ENCODE measurements around the gene GALNT13. TPM values are rescaled to one million over a fixed set of nuclear protein-coding genes. Genes with fewer than 3 reads are reported as not detected.

Gene GALNT13
- total RNA-seq, 1 donor from 2014 or later: 0.13 TPM

- Mint-ChIP-seq H3K36me3 (ENCODE audit: unreplicated experiment) (no peaks in the 10 kb centered on the region), H3K9me3 (ENCODE audit: unreplicated experiment) (no peaks in the 10 kb centered on the region), H3K27me3 (ENCODE audit: unreplicated experiment) (peaks cover 5% of the 10 kb centered on the region), H3K27ac (ENCODE audit: unreplicated experiment) (no peak overlapping the region), H3K4me3 (ENCODE audit: unreplicated experiment) (no peak overlapping the region), H3K4me1 (ENCODE audit: unreplicated experiment) (no peaks in the 10 kb centered on the region)
- TF ChIP-seq CTCF (IDR thresholded peaks at IDR 0.05): no peak
- DNase-seq (ENCODE audit: extremely low spot score, unreplicated experiment): no peak
Measured at GRCh38 chr2:154338352-154338967, 466.7 kb downstream of the GALNT13 start.

- Mint-ChIP-seq H3K27me3 (ENCODE audit: unreplicated experiment) (no peaks in the 10 kb centered on the region), H3K4me3 (ENCODE audit: unreplicated experiment) (no peak overlapping the region), H3K4me1 (ENCODE audit: unreplicated experiment) (no peaks in the 10 kb centered on the region), H3K9me3 (ENCODE audit: unreplicated experiment) (no peaks in the 10 kb centered on the region), H3K27ac (ENCODE audit: unreplicated experiment) (no peak overlapping the region), H3K36me3 (ENCODE audit: unreplicated experiment) (no peaks in the 10 kb centered on the region)
- DNase-seq (ENCODE audit: extremely low spot score, unreplicated experiment): no peak
- no peak for TF ChIP-seq CTCF (IDR thresholded peaks at IDR 0.05)
Measured at GRCh38 chr2:154343282-154343681, 471.6 kb downstream of the GALNT13 start.

- no peaks in the 10 kb centered on the region for H3K36me3 Mint-ChIP-seq (ENCODE audit: unreplicated experiment)
Measured at GRCh38 chr2:154350911-154351310, 479.2 kb downstream of the GALNT13 start.

GRCh38 chr2:154361276-154361675 lies 489.6 kb downstream of the GALNT13 start:
- TF ChIP-seq CTCF (IDR thresholded peaks at IDR 0.05): no peak
- H3K4me1 Mint-ChIP-seq (ENCODE audit: unreplicated experiment): no peaks in the 10 kb centered on the region
- H3K9me3 Mint-ChIP-seq (ENCODE audit: unreplicated experiment): no peaks in the 10 kb centered on the region
- no peaks in the 10 kb centered on the region for H3K36me3 Mint-ChIP-seq (ENCODE audit: unreplicated experiment)
- H3K27ac Mint-ChIP-seq (ENCODE audit: unreplicated experiment): no peak overlapping the region
- DNase-seq (ENCODE audit: extremely low spot score, unreplicated experiment): no peak
- H3K4me3 Mint-ChIP-seq (ENCODE audit: unreplicated experiment): no peak overlapping the region
- no peaks in the 10 kb centered on the region for H3K27me3 Mint-ChIP-seq (ENCODE audit: unreplicated experiment)

More at GRCh38 chr2:154350911-154351310, 479.2 kb downstream of the GALNT13 start:
- no peaks in the 10 kb centered on the region for H3K4me1 Mint-ChIP-seq (ENCODE audit: unreplicated experiment)
- no peaks in the 10 kb centered on the region for H3K27me3 Mint-ChIP-seq (ENCODE audit: unreplicated experiment)
- no peaks in the 10 kb centered on the region for H3K9me3 Mint-ChIP-seq (ENCODE audit: unreplicated experiment)
- DNase-seq (ENCODE audit: extremely low spot score, unreplicated experiment): no peak
- H3K27ac Mint-ChIP-seq (ENCODE audit: unreplicated experiment): no peak overlapping the region
- H3K4me3 Mint-ChIP-seq (ENCODE audit: unreplicated experiment): no peak overlapping the region
- TF ChIP-seq CTCF (IDR thresholded peaks at IDR 0.05): no peak

GRCh38 chr2:154368153-154368552 lies 496.4 kb downstream of the GALNT13 start:
- Mint-ChIP-seq H3K27ac (ENCODE audit: unreplicated experiment) (no peak overlapping the region), H3K4me3 (ENCODE audit: unreplicated experiment) (no peak overlapping the region), H3K4me1 (ENCODE audit: unreplicated experiment) (no peaks in the 10 kb centered on the region), H3K9me3 (ENCODE audit: unreplicated experiment) (no peaks in the 10 kb centered on the region), H3K36me3 (ENCODE audit: unreplicated experiment) (no peaks in the 10 kb centered on the region), H3K27me3 (ENCODE audit: unreplicated experiment) (no peaks in the 10 kb centered on the region)
- DNase-seq (ENCODE audit: extremely low spot score, unreplicated experiment): no peak
- TF ChIP-seq CTCF (IDR thresholded peaks at IDR 0.05): no peak
